Anterior cingulate cortex (tissue), 58 donors: ENCODE results near the gene AGO4.
"Not testable (repeated sequence)": the region's sequence is repeated elsewhere in the genome, so short reads cannot be mapped to it uniquely, and the experiment has no call there.

ENCODE experiments used
- DNase-seq, 58 donors: peaks; one replicate each; lab custom pipeline; 2025; lab: John Stamatoyannopoulos, UW

Gene AGO4

DNA sequence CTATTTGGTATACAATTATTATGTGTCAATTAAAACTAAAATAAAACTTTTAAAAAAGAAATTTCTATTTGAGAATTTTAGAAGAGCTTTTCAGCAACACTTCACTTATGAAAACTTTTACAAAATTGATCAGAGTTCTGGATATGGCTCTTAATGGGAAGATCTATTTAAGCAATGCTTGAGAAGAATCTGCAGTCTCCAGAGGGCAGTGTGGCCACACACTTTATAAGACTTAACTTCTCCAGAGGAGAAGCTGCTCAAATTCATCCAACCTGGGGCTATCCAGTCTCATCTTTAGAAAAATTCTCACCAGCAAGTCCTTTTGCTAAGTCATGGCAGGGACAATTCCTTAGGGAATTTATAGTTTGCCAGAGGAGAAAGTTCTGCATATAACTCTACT is 50.0 kb downstream of the AGO4 start:
- DNase-seq: no peak

DNA sequence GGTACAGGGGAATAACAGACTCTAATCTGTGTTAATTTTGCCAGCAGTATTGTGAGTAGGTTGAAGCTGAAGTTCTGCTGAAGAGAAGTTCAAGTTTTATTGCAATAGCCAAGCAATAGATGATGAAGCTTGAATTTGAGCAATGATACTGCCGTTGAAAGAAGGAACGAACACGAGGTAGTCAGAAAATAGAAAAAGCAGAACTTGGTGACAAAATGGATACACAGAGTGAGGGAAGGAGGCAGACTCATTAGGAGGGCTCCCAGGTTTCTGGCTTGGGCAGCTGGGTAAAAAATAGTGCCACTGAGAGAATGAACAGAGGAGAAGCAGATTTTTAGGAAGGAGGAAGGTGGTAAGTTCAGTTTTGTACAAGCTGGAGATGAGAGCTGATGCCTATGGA is 52.9 kb downstream of the AGO4 start:
- no peak for DNase-seq

DNA sequence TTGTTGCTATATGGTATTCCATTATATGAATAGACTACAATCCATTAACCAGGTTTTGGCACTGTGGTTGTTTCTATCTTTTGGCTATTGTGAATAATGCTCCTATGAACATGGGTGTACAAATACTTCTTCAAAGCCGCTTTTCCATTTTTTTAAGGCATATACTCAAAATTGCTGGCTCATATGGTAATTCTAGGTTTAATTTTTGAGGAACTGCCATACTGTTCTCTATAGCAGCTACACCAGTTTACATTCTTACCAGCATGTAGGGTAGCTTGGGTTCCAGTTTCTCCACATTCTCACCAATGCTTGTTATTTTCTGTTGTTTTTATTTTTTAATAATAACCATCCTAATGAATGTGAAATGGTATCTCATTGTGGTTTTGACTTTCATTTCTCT is 55.3 kb downstream of the AGO4 start:
- DNase-seq: no peak

DNA sequence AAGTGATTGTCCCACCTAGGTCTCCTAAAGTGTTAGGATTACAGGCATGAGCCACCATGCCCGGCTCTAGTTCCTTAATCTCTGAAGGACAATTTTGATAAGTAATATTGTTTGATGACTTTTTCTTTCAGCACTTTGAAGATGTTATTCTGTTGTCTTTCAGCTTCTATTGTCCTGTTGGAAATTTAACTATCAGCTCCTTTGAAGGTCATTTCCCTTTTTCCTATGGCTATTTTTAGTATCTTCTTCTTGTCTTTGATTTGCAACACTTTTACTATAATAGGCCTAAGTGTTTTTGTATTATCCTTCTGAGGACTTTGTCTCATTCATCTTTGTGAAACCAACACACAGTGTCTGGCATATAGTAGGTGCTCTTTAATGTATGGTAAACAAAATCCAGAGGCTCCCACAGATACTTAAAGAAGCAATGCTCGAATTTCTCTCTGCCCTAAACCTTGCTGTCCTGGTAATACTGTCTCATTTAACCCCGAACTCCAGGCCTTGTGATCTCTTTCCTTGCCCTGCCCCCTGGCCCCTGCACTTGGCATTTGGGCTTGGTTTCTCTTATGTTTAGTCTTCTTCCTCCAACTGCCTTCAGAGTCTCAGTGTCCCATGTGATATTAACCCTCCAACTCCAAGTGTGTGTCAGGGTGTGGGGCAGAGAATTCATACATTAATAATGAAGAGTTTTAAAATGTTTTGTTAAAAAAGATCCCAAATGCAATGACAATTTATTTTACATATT is 56.2 kb downstream of the AGO4 start:
- DNase-seq: no peak

DNA sequence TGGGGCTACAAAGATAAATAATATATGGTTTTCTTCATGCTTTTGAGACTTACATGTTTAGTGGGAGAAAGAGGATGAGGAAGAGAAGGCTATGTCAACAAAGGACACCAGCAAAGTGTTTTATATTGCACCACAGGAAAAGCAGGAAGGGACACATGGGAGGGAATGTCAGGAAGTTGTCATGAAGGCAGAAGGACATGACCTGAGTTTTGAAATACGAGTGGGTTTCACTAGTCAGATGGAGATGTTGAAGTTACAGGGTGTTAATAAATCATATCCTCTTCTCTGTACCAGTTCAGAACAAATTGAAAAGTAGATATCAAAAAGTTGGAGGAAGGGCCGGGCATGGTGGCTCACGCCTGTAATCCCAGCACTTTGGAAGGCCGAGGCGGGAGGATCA is 57.0 kb downstream of the AGO4 start:
- no peak for DNase-seq

DNA sequence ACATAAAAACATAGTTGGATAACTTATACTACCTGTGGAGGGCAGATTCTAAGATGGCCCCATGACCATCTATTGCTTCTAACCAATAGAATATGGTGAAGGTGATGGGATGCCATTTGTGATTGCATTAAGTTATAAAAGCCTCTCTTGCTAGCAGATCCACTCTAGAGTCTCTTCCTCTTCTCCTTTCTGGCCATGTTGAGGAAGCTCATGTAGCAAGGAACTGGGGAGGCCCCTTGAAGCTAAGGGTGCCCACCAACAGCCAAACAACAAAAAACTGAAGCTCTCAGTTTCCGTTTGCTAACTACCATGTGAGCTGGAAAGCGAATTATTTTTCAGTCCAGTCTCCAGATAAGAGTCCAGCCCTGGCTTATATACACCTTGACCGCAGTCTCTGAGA is 59.2 kb downstream of the AGO4 start:
- DNase-seq: no peak

DNA sequence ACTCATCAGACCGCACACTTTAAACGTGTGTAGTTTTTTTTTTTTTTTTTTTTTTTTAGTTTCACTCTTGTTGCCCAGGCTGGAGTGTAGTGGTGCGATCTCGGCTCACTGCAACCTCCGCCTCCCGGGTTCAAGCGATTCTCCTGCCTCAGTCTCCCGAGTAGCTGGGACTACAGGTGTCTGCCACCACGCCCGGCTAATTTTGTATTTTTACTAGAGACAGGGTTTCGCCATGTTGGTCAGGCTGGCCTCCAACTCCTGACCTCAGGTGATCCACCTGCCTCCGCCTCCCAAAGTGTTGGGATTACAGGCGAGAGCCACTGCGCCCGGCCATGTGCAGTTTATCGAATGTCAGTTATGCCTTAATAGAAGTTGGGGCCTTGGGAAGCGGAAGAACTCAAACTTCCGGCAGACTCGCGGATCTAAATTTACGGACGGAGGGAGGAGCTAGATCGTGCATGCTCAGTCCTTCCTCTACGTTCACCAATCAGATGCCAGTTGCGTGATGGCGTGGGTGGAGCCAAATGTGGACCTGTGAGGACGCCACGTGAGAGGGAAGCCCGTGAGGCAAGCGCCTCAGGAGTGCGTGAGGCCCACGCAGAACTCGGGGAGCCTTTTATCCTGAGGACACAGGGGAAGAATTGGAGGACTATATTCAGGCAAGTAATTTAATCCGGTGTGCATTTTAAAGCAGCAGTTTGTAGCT is 61.6 kb downstream of the AGO4 start:
- DNase-seq: not testable (repeated sequence)

DNA sequence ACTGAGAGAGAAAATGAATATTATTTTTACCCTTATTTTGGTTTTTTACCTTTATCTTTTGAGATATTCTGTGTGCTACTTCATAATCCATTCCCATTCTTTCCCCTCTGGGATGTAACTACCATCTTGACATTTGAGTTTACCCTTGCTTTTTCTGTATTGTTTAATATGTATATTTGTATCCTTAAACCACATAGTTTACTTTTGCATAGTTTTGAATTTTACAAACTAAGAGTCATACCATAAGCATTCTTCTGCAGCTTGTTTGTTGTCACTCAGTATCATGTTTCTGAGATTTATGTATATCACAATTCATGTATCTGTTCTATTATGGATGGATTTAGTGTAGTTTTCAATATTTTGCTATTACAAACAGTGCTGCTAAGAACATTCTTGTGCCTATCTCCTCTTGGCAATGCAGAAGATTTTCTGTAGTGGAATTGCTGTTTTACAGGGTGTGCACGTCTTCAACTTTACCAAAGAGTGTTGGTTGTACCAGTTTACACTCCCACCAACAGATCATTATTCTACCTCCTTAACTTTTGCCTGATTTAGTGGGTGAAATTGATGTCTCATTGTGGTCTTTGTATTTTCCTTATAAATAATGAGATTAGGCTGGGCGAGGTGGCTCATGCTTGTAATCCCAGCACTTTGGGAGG is 63.0 kb downstream of the AGO4 start:
- DNase-seq: no peak

DNA sequence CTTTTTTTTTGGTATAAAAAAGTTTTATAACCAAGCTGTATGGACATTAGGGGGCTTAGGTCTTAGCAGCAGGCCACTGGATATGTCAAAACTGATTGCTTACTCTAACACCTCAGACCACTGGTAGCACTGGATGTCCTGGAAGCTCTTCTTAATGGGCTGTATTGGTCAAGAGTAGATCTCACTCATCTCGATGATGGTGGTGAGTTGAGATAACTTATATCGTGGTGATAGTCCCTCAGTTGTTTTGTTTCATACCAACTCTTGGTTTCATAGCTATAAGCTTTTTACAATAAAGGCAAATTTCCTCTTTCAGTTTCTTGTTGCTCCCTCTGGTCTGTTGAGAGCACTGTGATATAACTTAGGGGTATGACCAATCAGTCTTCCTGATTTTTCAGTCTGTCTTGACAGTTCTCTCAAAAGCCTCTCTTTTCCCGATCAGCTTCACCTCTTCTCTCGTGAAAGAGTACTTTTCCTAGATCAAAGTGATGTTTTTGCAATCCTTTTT is 65.5 kb downstream of the AGO4 start:
- no peak for DNase-seq

DNA sequence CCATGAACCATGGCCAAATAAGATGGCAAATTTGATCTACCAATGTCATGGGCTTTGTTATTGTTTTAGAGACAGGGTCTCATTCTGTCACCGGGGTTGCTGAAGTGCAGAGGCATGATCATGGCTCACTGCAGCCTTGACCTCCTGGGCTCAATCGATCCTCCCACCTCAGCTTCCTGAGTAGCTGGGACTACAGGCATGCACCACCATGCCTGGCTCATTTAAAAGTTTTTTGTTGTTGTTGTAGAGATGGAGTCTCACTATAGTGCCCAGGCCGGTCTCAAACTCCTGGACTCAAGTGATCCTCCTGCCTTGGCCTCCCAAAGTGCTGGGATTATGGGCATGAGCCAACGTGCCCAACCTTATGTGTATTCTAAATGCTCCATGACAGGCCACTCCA is 66.3 kb downstream of the AGO4 start:
- not testable (repeated sequence) for DNase-seq

DNA sequence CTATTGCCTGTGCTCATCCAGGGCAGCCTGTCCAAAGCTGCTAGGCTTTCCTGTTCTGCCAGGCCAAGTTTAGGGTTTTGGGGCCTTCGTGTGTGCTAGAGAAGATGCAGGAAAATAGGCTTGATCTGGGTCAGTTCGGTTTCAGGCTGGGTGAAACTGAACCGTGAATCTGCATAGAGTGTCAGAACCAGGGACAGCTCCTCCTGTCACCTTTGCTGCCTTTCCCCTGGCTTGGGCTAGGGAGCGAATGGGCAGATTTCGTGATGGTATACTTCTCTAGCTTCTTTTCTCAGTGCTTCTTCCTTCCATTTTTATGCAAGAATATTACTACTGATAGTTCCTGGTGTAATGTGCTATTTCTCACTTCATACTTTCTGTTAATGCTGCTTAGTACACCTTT is 69.2 kb downstream of the AGO4 start:
- DNase-seq: no peak

DNA sequence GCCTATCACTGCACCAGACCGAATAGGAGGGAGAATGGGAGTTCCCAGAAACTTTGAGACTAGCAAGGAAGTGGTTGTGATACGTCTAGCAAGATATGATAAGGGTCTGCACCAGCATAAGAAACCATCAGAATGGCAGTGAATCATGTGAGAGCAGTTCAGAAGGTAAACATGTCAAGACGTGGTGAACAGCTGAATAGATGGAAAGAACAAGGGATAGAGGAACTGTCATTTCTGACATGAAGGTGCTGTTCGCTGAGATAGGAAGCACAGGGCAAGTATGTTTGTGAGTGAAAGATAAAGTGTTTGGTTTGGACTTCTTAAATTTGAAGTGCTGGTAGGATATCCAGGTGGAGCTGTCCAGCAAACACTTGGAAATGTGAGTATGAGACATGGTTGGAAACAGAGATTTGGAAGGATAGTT is 74.0 kb downstream of the AGO4 start:
- no peak for DNase-seq

DNA sequence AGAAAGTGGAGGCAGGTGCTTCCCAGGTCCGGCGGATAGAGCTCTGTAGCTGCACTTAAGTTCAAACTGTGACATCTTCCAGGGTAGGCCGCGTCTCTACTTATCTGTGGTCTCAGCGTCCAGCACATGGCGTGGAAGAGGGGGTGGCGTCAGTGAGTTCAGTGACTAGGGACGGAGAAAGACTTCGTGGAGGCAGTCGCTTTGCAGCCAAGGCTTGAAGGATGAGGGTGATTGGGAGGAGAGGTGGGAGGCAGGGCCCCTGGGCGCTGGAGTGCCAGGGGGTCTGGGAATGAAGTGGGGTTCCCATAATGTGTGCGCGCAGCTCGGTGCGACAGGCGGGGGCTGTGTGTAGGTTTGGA is 74.7 kb downstream of the AGO4 start:
- DNase-seq: peak in 3 of 58 donors; percentile 34 to 58 (median 45)

DNA sequence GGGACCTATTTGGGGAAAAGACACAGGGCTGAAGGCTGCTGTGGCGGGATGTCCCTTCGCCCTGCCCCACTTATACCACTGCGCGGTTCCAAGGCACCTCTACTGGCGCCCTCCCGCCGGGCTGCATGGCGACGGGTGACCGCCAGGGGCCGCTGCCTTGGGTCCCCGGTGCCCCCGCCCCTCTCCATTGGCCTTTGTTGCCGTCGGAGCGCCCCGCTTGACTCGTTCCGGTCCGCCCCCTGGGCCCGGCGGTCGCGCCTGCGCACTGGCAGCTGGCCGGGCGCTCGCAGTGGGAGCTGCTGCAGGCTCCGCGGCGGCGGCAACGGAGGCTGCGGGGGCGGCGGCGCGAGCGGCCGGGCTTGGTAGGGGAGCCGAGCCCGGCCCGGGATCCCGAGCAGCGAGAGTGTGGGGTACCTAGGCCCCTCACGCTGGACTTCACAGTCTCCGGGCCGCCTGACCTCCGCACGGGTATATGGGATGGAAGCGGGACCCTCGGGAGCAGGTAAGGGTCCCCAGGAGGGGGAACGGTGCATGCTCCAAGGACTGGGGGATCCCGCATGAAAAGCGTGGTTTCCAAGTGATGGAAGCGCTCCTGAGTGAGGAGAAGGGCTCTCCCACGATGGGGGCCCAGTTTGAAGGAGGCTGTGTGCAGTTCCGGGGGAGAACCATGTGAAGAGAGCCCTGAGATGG is 75.3 kb downstream of the AGO4 start, which contains the start of gene AGO1:
Gene AGO1 (plus strand): TSS at position 265 of the 690 bp plus-strand sequence. CDS start 213 bp downstream, at position 478.
- DNase-seq: peak; percentile 42 to 97 (median 89)

DNA sequence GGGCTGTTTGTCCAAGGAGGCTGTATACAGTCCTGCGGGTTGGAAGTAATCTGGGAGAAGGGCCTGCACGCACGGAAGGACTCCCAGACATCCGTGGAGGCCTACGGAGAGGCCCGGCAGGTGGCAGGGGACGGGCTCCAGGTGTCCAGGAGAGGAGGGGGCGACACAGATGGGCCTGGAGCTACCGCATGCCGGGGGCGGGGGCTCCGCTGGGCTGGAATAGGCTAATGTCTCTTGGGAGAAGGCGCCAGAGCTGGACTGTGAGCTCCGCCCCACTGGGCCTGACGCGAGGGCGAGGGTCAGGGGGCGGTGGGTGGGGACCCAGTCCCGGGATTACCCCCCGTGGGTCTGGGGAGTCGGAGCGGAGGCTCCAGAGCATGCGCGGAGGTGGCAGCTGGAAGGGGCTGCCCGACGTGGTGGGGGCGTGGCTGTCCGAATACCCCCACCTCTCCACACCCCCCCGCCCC is 75.9 kb downstream of the AGO4 start:
- peak in 42 of 58 donors; percentile 9 to 61 (median 33) for DNase-seq

DNA sequence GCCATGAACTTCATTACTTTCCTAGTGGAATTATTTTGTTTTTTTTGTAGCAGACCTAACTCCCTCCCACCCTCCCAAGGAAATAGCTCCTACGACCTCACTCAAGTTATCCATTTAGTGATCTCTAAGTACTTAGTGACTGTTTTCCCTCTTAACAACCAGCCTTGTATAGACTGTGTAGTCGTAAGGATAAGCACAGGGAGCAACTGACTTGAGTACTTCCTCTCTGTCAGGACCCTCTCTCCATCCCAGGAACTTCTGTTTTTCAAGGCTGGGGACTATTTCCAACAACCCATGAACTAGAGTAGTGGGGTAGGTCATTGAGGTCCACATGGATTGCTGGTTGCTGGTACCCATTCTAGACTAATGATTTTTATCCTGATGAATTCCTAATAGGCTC is 77.1 kb downstream of the AGO4 start:
- DNase-seq: no peak

DNA sequence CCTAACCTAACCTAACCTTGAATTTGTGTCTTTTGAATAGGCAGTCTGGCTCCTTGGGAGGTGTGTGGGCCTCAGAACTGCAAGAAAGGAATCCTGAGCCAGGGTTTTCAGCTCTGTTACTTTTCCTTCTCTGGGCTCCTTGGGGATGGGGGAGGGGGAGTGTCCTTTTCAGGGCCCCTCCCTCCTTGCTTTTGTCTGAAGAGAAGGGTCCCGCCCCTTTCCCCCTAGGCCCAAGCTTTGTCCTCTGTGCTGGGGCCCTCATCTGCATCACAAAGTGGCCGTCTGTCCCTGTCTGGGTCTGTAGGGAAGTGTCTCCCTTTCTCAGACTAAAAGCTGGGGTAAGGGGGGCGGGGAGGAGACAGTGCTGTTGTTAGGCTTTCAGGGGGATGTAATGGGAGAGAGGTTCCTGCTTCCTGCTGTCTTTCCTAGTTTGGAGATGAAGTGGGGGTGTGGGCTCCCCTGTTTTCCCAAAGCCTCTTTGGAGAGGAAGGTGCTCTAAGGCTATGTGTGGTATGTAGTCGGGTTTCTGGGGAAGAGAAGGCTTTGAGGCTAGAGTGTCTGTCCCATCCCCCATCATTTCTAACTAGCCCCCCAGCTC is 78.2 kb downstream of the AGO4 start:
- peak in 6 of 58 donors; percentile 1 to 18 (median 5) for DNase-seq

DNA sequence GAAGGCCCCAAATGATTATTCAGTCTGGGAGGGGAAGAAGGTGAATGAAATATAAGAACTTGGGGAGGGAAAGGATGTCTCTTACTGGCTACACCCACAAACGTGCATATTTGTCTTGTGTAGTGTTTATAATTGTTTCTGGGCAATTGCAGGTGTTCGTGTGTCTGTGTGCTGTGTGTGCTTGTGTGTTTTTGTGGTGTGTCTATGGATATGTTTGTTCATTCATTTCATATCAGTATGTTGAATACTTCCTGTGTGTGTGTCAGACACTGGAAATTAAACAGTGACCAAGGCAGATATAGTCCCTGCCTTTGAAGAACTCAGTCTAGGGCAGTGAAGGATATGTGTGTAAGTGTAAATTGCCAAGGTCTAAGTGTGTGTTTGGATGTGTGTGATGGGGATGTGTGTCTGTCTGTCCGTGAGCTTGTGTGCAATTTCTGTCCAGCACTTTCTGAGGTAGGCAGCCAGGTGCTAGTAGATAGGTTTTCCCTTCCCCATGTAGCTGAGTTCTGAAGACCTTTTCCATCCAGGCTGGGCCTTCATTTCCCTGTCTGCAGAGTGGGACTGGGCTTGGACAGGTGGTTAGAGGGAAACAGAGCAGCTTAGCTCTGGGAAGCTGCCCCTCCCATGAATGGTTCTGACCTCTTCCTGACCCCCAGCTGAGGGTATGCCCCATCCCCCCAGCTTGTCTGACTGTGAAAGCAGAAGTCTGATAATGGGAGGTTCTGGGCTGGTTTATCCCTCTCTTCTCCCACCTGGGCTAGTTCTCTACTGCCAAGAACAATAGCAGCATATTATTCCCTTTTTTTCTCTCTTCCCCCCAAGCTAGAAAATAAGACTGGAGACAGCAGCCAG is 79.0 kb downstream of the AGO4 start:
- no peak for DNase-seq

DNA sequence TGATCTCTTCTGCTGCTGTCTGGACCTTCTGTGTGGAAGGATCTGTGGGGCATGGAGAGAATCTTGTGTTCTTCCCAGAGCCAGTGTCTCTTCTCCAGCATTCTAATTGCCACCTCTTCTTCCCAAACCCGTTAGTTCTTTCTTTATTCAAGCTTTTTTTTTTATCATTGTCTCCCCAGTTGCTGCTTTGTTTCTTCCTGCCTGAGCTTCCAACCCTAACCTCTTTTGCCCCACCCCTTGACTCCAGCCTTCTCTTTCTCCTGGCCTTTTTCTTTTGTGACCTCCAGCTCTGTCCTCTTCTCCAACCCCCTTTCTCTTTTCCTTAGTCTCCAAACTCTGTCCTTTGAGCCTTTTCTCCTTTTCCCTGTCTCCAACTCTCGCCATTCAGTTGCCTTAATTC is 79.7 kb downstream of the AGO4 start:
- no peak for DNase-seq
